Mucosa of stomach (tissue), 1 donor: Measurements from ENCODE around the gene RINL.

Experiments
- H3K27me3 ChIP-seq: one replicate; pipeline ENCODE4 v1.7.0; 2013; ENCODE audit warnings: mild to moderate bottlenecking, low read length; ENCODE audit not compliant: control insufficient read depth, insufficient read depth
- H3K36me3 ChIP-seq: one replicate; pipeline ENCODE4 v1.7.0; 2013; ENCODE audit warnings: low read length; ENCODE audit not compliant: control insufficient read depth, insufficient read depth
- H3K4me1 ChIP-seq: one replicate; pipeline ENCODE4 v1.7.0; 2013; ENCODE audit warnings: mild to moderate bottlenecking, low read length; ENCODE audit not compliant: control insufficient read depth, insufficient read depth
- H3K4me3 ChIP-seq: one replicate; pipeline ENCODE4 v1.7.0; 2013; ENCODE audit warnings: low read length
- H3K9ac ChIP-seq: one replicate; pipeline ENCODE4 v1.7.0; 2013; ENCODE audit warnings: mild to moderate bottlenecking, low read length, moderate library complexity
- H3K9me3 ChIP-seq: one replicate; pipeline ENCODE4 v1.7.0; 2013; ENCODE audit warnings: mild to moderate bottlenecking, low read length, moderate library complexity; ENCODE audit not compliant: control insufficient read depth
- donor health status: Pancreatic carcinoma.

The RINL gene

DNA sequence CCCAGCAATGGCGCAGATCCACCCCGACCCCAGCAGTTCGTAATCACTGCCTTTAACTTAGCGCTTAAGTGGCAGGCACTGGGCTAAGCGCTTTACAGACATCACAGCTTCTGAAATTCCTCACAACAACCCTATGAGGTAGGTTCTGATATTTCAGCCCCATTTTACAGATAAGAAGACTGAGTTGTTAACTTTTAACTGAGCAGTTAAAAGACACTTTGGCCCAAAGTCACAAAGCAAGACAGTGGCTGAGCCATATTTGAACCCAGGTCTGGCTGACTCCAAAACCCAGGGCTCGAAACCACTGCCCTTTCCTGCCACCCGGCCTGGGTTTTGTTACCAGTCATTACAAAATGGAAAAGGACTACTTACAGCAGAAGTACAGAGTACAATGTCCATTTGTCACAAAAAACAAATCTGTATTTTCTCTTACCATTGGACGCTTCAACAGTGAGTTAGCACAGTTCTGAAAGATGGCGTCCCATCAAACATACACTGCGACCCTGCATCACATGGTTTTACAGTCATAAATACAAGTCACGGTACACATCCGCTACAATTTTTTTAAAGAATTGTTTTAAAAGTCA is 36.8 kb downstream of the RINL start:
- Histone ChIP-seq H3K27me3 (no peaks in the 10 kb centered on the region), H3K9me3 (no peaks in the 10 kb centered on the region), H3K4me3 (no peak overlapping the region), H3K36me3 (peaks cover 82% of the 10 kb centered on the region), H3K4me1 (peaks cover 38% of the 10 kb centered on the region), H3K9ac (no peak overlapping the region)

DNA sequence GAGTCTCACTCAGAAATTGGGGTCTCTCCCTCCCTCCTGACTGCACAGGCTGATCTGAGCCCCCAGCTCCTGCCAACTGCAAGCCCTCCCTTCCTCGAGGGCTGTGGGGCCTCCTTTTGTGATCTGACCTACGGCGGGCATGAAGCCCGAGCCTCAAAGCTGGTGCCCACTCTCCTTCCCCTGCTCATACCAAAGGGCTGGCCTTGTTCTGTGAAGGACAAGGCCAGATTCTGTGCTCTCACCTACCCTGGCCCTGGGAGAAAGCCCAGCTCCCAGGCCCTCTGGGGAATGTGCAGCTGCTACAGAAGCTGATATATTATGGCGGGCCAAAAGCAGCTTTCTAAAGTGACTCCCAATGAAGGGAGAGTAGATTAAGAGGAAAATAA is 37.5 kb downstream of the RINL start:
- Histone ChIP-seq H3K4me1 (peaks cover 45% of the 10 kb centered on the region), H3K36me3 (peaks cover 81% of the 10 kb centered on the region), H3K9me3 (no peaks in the 10 kb centered on the region), H3K4me3 (no peak overlapping the region), H3K27me3 (no peaks in the 10 kb centered on the region), H3K9ac (no peak overlapping the region)

DNA sequence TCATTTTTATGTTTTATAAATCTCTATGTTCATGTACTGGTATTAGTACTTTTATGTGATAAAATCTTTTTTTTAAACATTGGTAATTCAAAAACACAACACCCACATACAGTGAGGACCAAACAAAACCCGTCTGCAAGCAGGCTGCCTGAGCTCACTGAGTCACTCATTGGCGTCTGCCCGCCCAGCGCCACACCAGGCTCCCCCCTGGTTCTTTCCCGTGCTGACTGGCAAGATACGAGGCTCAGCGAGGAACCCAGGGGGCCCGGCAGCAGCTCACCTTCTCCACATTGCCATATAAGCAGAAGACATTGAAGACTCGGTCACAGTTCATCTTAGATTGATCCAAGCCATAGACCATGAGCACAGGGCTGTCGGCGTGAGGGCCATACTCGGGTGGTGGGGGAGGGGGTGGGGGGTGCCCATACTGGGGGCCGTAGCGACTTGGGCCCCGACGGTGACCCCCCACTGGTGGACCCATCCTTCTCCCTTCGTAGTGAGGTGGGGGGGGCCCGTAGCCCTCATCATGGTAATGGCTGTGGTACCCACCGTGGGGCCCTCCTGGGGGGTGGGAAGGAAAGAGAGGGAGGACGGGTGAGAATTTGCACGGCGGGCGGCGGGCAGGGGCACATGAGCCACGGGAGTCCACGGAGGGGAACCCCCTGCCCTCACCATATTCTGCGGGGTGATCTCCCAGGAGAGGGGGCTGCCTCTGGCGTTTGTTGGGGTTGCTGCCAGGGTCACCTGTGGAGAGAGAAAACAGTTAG is 38.1 kb downstream of the RINL start:
- peaks cover 80% of the 10 kb centered on the region for H3K36me3 ChIP-seq
- no peak overlapping the region for H3K4me3 ChIP-seq
- peaks cover 47% of the 10 kb centered on the region for H3K4me1 ChIP-seq
- H3K9me3 ChIP-seq, result no peaks in the 10 kb centered on the region
- H3K9ac ChIP-seq, result no peak overlapping the region
- H3K27me3 ChIP-seq, result no peaks in the 10 kb centered on the region

DNA sequence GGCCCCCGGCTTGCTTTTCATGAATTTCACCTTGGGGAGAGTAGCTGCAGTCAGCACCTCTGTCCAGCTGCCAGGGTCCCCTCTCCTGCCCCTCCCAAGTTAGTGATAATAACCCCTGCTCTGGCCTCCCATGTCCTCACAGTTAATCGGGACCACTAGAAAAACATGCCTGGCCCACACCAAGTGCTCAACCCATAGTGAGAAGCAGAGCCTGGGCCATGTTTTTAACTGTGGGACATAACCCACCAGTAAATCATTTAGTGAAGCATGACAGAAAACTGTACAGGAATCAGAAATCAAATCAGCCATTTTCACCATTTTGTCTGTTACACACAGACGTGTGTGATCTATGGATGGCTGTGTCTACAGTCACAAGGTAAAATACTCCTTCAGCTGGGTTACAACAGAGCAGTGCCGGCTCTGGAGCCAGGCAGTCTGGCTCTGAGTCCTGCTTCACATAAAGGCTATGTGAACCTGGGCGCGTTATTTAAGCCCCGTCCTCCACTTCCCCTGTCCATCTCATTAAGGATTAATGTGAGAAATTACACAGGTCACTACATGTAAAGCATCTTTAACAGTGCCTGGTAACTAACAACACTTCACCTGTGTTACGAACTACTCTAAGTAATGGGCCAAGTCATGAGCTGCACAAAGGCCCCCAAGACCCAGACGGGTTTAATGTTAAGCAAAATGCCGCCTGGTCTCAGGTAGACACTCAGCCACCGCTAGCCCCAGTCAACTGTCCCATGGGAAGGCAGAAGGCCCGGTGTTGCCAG is 38.9 kb downstream of the RINL start:
- Histone ChIP-seq H3K36me3 (peaks cover 74% of the 10 kb centered on the region), H3K4me1 (peaks cover 47% of the 10 kb centered on the region), H3K9me3 (no peaks in the 10 kb centered on the region), H3K4me3 (no peak overlapping the region), H3K9ac (peak overlapping the region; percentile 30), H3K27me3 (no peaks in the 10 kb centered on the region)

DNA sequence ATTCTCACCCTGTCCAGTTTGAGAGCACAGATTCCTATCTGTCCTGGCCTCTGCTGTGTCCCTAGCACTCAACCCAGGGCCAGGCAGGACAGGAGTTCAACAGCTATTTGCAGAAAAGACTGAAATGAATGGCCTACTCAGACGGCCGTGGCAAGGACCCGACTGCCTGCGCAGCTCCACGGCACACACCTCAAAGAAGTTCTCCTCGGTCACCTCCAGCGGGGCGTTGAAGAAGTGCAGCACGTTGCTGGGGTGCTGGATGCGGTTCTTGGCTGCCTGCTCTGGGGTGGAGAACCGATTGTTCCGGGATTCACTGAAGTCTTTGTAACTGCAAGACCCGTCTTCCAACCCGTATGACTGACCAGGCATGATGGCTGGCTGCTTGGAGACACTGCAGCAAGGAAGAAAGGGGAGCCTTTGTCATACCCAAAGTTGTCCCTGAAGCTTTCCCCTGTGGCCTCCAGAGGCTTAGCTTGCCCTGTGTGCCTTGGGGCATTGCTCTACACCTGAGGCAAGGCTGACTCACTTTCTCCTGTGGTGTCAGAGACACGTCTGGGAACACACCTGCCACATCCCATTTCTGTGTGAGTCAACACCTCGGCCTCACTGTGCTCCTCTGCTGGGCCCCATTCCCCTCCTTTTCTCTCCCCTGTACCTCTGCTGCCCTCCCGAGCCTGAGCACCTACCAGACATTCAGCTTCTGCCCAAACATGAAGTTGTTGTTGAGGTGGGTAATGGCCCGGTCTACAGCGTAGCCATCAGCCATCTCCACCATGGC is 39.7 kb downstream of the RINL start:
- peaks cover 44% of the 10 kb centered on the region for H3K4me1 ChIP-seq
- H3K9ac ChIP-seq, result peak overlapping the region; percentile 30
- H3K9me3 ChIP-seq, result no peaks in the 10 kb centered on the region
- no peaks in the 10 kb centered on the region for H3K27me3 ChIP-seq
- H3K4me3 ChIP-seq, result peak overlapping the region; percentile 7
- peaks cover 66% of the 10 kb centered on the region for H3K36me3 ChIP-seq

DNA sequence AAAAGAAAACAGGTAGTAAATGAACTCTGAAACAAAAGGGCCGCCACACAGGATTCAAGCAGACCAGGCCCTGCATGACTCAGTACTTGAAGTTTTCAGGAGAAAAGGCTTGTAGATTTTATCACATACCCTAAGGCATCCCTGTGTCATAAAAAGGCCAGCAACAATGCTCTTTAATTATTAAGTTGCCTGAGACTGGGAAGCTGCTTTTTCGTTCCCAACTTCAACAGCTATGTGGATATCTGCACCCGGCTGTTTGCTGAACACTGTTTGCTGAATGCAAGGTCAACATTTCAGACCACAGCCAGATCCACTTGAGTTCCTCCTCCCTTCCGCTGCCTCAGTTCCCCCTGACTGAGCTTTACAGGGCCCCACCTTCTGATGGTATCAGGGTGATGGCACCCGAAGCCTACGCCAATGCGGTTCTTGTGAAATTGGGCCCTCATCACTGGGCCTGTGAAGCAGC is 40.4 kb downstream of the RINL start:
- Histone ChIP-seq H3K4me3 (peak overlapping the region; percentile 7), H3K9me3 (no peaks in the 10 kb centered on the region), H3K9ac (peak overlapping the region; percentile 11), H3K36me3 (peaks cover 59% of the 10 kb centered on the region), H3K27me3 (no peaks in the 10 kb centered on the region), H3K4me1 (peaks cover 41% of the 10 kb centered on the region)

DNA sequence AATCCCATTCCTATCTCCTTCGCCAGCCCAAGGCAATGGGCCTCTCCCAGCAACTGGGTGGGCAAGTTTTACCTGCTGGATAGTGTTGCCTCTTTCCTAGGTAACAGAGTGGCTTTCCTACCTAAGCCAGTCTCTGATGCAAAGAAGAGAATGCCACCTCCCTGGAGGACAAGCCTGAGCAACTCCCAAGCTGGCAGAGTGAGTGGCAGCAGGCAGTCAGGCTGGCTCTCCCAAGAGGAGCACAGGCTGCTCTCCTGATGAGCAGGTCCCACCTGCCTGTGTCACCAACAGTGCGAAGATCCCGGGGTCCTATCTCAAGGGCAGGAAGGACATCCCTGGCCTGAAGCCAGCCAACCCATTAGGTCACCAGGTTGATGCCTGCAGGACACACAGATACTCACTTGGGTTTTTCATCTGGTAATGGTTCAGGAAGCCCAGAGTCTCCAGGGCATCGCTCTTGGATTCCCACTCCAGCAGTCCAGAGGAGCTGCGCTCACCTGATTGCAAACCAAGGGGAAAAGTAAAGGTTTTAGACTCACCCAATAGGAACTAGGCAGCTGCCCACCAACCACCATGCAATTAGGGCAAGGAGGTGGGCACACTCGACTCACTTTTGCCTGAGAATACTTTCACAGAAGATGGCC is 41.0 kb downstream of the RINL start:
- H3K36me3 ChIP-seq, result peaks cover 56% of the 10 kb centered on the region
- H3K9ac ChIP-seq, result peak overlapping the region; percentile 11
- H3K4me3 ChIP-seq, result no peak overlapping the region
- no peaks in the 10 kb centered on the region for H3K9me3 ChIP-seq
- H3K4me1 ChIP-seq, result peaks cover 46% of the 10 kb centered on the region
- no peaks in the 10 kb centered on the region for H3K27me3 ChIP-seq

DNA sequence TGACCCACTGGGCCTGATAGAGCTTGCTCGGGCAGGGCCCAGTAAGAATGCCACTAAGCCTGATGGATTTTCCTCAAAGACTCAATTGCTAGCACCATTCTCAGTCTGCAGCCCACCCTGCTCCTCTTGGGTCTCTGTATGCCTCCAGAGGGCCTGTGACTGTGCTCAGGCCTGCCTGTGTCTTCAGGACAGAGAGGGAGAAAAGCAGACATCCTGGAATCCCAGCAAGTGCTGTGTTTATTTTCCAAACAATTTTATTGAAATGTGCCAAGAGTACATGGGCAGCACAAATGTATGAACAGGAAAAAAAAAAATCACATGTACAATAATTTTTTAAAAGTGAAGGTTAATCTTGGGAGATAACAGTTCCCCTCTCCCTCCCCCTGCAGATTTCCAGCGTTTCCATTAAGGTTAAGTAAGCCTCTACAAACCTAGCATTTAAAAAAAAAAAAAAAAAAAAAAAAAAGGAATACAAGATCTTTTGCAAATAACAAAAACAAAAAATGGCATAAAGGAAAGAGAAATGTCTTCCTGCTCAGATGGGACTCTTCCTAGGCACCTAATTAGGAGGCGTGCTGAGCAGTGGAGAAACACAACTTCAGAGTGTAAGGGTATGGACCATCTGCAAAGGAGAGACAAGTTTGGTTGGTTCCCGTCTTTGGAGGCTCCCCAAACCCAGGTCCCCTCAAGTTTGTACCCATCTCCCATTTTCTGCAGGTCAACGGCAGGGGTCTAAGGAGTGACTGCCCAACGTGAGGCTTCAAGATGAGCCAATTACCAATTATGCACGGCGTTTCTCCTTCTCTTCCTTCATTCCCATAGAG is 41.7 kb downstream of the RINL start:
- H3K9ac ChIP-seq, result peak overlapping the region; percentile 11
- H3K4me3 ChIP-seq, result no peak overlapping the region

DNA sequence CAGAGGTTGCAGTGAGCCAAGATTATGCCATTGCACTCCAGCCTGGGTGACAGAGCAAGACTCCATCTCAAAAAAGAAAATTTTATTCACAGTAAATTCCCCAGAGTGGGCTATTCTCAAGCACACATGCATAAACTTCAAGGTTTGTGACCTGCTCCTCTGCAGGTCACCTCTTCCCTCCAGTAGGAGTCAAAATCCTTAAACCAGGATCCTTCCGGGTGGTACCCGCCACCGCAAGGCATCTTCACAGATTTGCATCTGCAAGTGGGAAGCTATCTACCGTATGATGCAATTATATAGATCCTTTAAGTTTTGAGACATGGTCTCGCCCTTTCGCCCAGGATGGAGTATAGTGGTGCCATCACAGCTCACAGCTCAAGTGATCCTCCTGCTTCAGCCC is 43.5 kb downstream of the RINL start:
- H3K4me3 ChIP-seq, result no peak overlapping the region
- H3K4me1 ChIP-seq, result peaks cover 54% of the 10 kb centered on the region
- no peaks in the 10 kb centered on the region for H3K9me3 ChIP-seq
- H3K36me3 ChIP-seq, result peaks cover 39% of the 10 kb centered on the region
- H3K27me3 ChIP-seq, result no peaks in the 10 kb centered on the region
- H3K9ac ChIP-seq, result no peak overlapping the region

More for the DNA sequence above, 41.7 kb downstream of the RINL start:
- H3K9me3 ChIP-seq, result no peaks in the 10 kb centered on the region
- H3K27me3 ChIP-seq, result no peaks in the 10 kb centered on the region
- H3K4me1 ChIP-seq, result peaks cover 48% of the 10 kb centered on the region
- H3K36me3 ChIP-seq, result peaks cover 51% of the 10 kb centered on the region

DNA sequence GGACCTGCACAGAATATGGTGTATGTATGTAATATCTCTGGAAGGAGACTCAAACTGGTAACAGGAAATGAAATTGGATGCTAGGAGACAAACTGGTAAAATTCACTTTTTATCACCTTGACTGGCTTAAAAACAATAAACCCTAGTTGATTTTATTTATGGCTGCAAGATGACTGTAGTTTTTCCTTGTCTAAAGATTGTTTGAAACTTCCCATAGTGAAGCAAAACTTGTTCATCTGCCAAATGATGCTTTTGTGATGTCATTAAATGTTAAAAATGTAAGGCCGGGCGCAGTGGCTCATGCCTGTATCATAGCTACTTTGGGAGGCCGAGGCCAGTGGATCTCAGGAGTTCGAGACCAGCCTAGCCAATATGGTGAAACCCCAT is 44.0 kb downstream of the RINL start:
- no peaks in the 10 kb centered on the region for H3K9me3 ChIP-seq
- peaks cover 34% of the 10 kb centered on the region for H3K36me3 ChIP-seq
- H3K4me1 ChIP-seq, result peaks cover 49% of the 10 kb centered on the region
- no peaks in the 10 kb centered on the region for H3K27me3 ChIP-seq
- H3K9ac ChIP-seq, result no peak overlapping the region
- H3K4me3 ChIP-seq, result no peak overlapping the region

DNA sequence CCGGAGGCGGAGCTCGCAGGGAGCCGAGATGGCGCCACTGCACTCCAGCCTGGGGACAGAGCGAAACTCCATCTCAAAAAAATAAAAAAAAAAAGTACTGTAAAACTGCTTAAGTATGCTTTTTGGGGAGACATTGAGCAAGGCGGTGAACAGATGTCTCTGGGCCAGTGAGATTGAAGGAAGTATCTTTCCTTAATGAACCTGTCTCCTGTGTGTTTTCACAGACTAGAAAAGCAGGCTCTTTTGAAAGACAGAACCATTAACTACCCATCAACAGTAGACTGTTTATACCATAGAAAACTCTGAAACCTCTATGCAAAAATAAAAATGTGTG is 45.0 kb downstream of the RINL start:
- no peaks in the 10 kb centered on the region for H3K27me3 ChIP-seq
- H3K4me3 ChIP-seq, result no peak overlapping the region
- no peak overlapping the region for H3K9ac ChIP-seq
- H3K36me3 ChIP-seq, result peaks cover 25% of the 10 kb centered on the region
- H3K4me1 ChIP-seq, result peaks cover 38% of the 10 kb centered on the region
- no peaks in the 10 kb centered on the region for H3K9me3 ChIP-seq
